Natural killer cell (primary cell): ENCODE data around the gene MMRN2. TPM values are rescaled to one million over a fixed set of nuclear protein-coding genes. Genes with fewer than 3 reads are reported as not detected.

Source experiments
- ATAC-seq, 3 donors: fragments of 150-1000 bp in 2 of 3; fragments of 200-7000 bp in 1 of 3; cut with Tn5 transposase; 1 replicate in 1 of 3; 2 replicates in 2 of 3; pipeline ENCODE4 v1.10.0; 2021; ENCODE audit warnings: mild to moderate bottlenecking in 2 of 3, moderate library complexity in 2 of 3
- DNase-seq, 2 donors: peaks; one replicate each; pipeline versions ENCODE4 v3.0.0 to v3.0.0-alpha.2; 2013 to 2021; ENCODE audit warnings: mixed read lengths in 1 of 2
- H3K27ac ChIP-seq: one replicate; pipeline ENCODE4 v1.5.1; 2013; ENCODE audit warnings: mild to moderate bottlenecking, low read length
- H3K27me3 ChIP-seq: one replicate; pipeline ENCODE4 v1.6.1; 2013; ENCODE audit warnings: low read length; ENCODE audit not compliant: control insufficient read depth, insufficient read depth
- H3K36me3 ChIP-seq: one replicate; pipeline ENCODE4 v1.6.1; 2013; ENCODE audit warnings: low read length; ENCODE audit not compliant: control insufficient read depth, insufficient read depth
- H3K4me1 ChIP-seq: one replicate; pipeline ENCODE4 v1.6.1; 2013; ENCODE audit warnings: low read length; ENCODE audit not compliant: control insufficient read depth, insufficient read depth
- H3K4me3 ChIP-seq: one replicate; pipeline ENCODE4 v1.5.1; 2013; ENCODE audit warnings: low read length
- H3K9me3 ChIP-seq: one replicate; pipeline ENCODE4 v1.6.1; 2013; ENCODE audit warnings: low read length; ENCODE audit not compliant: control insufficient read depth, insufficient read depth
- H3K27ac Mint-ChIP-seq, 2 donors: one replicate each; pipeline ENCODE4 v1.8.0; 2022; ENCODE audit warnings: mild to moderate bottlenecking in 2 of 2, mixed read lengths in 2 of 2, moderate library complexity in 1 of 2
- H3K27me3 Mint-ChIP-seq, 2 donors: one replicate each; pipeline ENCODE4 v1.8.0; 2022; ENCODE audit warnings: low read depth in 2 of 2, mixed read lengths in 2 of 2
- H3K36me3 Mint-ChIP-seq: one replicate; pipeline ENCODE4 v1.8.0; 2022; ENCODE audit warnings: mixed read lengths
- H3K4me1 Mint-ChIP-seq, 2 donors: one replicate each; pipeline ENCODE4 v1.8.0; 2022; ENCODE audit warnings: mixed read lengths in 2 of 2
- H3K4me3 Mint-ChIP-seq: one replicate; pipeline ENCODE4 v1.8.0; 2022; ENCODE audit warnings: mild to moderate bottlenecking, moderate library complexity, mixed read lengths
- H3K9me3 Mint-ChIP-seq, 2 donors: one replicate each; pipeline ENCODE4 v1.8.0; 2022; ENCODE audit warnings: mixed read lengths in 2 of 2
- CTCF ChIP-seq: fragments of 200-600 bp; IDR thresholded peaks from one replicate; pipeline ENCODE4 v1.8.0; 2022; ENCODE audit warnings: antibody characterized with exemption
- WGBS: methylation state at CpG from one replicate; pipeline ENCODE4 v1.1.7; 2013; ENCODE audit warnings: missing lambda C conversion rate; ENCODE audit not compliant: insufficient coverage; 5-methylcytosine and 5-hydroxymethylcytosine counted together
- intact Hi-C: fragments of 100-400 bp; cut with micrococcal nuclease; formaldehyde crosslinking; loops from one replicate; pipeline ENCODE4 v1.14.2; 2022
- total RNA-seq, 4 donors: library from RNA; stranded (reverse); fragments of 120-200 nt in 1 of 4; gene quantifications; one replicate each; pipeline versions ENCODE4 v1.2.3 to v1.2.4, GENCODE V29; 2013 to 2022

Gene MMRN2
- total RNA-seq, 3 donors from 2014 or later (not counting 1 experiment from before 2014, with no cell fraction given) = 1.3 TPM; not detected in 2

GRCh38 chr10:86929468-86930380 is 27.7 kb downstream of the MMRN2 start:
- ATAC-seq (no peak), DNase-seq (no peak)
- Histone ChIP-seq H3K4me3 (no peak overlapping the region), H3K9me3 (no peaks in the 10 kb centered on the region), H3K27me3 (no peaks in the 10 kb centered on the region), H3K27ac (no peak overlapping the region), H3K4me1 (no peaks in the 10 kb centered on the region), H3K36me3 (no peaks in the 10 kb centered on the region)
- Mint-ChIP-seq H3K4me3 (no peak overlapping the region), H3K4me1 (no peaks in the 10 kb centered on the region), H3K27ac (no peak overlapping the region), H3K36me3 (no peaks in the 10 kb centered on the region), H3K27me3 (no peaks in the 10 kb centered on the region), H3K9me3 (no peaks in the 10 kb centered on the region)
- intact Hi-C loops = no loop called here
- WGBS = 97% methylated on average over 15 of the region's 15 CpGs
- TF ChIP-seq CTCF = no peak

GRCh38 chr10:86922553-86922961 is 34.9 kb downstream of the MMRN2 start:
- H3K27ac Mint-ChIP-seq = no peak overlapping the region
- no peaks in the 10 kb centered on the region for H3K9me3 ChIP-seq
- intact Hi-C loops = no loop called here
- peaks cover 14% of the 10 kb centered on the region for H3K36me3 ChIP-seq
- no peaks in the 10 kb centered on the region for H3K4me1 Mint-ChIP-seq
- H3K27ac ChIP-seq = no peak overlapping the region
- no peak overlapping the region for H3K4me3 Mint-ChIP-seq
- no peak for ATAC-seq
- H3K36me3 Mint-ChIP-seq = peaks cover 6% of the 10 kb centered on the region
- no peaks in the 10 kb centered on the region for H3K9me3 Mint-ChIP-seq
- no peak for DNase-seq
- H3K4me3 ChIP-seq = no peak overlapping the region
- no peaks in the 10 kb centered on the region for H3K27me3 ChIP-seq
- no peak for TF ChIP-seq CTCF
- WGBS = 92% methylated on average over 9 of the region's 9 CpGs
- H3K4me1 ChIP-seq = no peaks in the 10 kb centered on the region
- no peaks in the 10 kb centered on the region for H3K27me3 Mint-ChIP-seq

GRCh38 chr10:86918022-86918471 is 39.4 kb downstream of the MMRN2 start:
- Mint-ChIP-seq H3K9me3 (no peaks in the 10 kb centered on the region), H3K4me1 (no peaks in the 10 kb centered on the region), H3K36me3 (peaks cover 6% of the 10 kb centered on the region), H3K27me3 (no peaks in the 10 kb centered on the region), H3K4me3 (no peak overlapping the region), H3K27ac (no peak overlapping the region)
- Histone ChIP-seq H3K4me1 (no peaks in the 10 kb centered on the region), H3K27ac (no peak overlapping the region), H3K36me3 (peaks cover 14% of the 10 kb centered on the region), H3K9me3 (no peaks in the 10 kb centered on the region), H3K27me3 (no peaks in the 10 kb centered on the region), H3K4me3 (no peak overlapping the region)
- no peak for TF ChIP-seq CTCF
- no peak for DNase-seq
- 88% methylated on average over 5 of the region's 5 CpGs for WGBS
- intact Hi-C loops = no loop called here
- ATAC-seq = no peak
